Naive B cell (primary cell): ENCODE data around the gene YPEL5. TPM values are rescaled to one million over a fixed set of nuclear protein-coding genes. Genes with fewer than 3 reads are reported as not detected.
"Not testable (repeated sequence)": the region's sequence is repeated elsewhere in the genome, so short reads cannot be mapped to it uniquely, and the experiment has no call there.

Source experiments
- ATAC-seq, 2 donors: fragments of 150-1000 bp; cut with Tn5 transposase; 2 replicates each; pipeline ENCODE4 v1.10.0; 2021; ENCODE audit warnings: low read depth in 2 of 2, mild to moderate bottlenecking in 2 of 2, moderate library complexity in 2 of 2
- DNase-seq: peaks from one replicate; pipeline ENCODE4 v3.0.0; 2022
- H3K27ac Mint-ChIP-seq, 6 donors: one replicate each; pipeline ENCODE4 v1.8.0; 2020 to 2022; ENCODE audit warnings: mild to moderate bottlenecking in 6 of 6, mixed read lengths in 6 of 6, moderate library complexity in 5 of 6, inconsistent platforms in 2 of 6
- H3K27me3 Mint-ChIP-seq, 3 donors: one replicate each; pipeline ENCODE4 v1.8.0; 2021 to 2022; ENCODE audit warnings: mixed read lengths in 3 of 3, mild to moderate bottlenecking in 1 of 3
- H3K36me3 Mint-ChIP-seq, 2 donors: one replicate each; pipeline ENCODE4 v1.8.0; 2020 to 2022; ENCODE audit warnings: mixed read lengths in 2 of 2, inconsistent platforms in 1 of 2, mild to moderate bottlenecking in 1 of 2
- H3K4me1 Mint-ChIP-seq, 3 donors: one replicate each; pipeline ENCODE4 v1.8.0; 2020 to 2022; ENCODE audit warnings: mixed read lengths in 3 of 3, inconsistent platforms in 1 of 3, mild to moderate bottlenecking in 1 of 3, moderate library complexity in 1 of 3
- H3K4me3 Mint-ChIP-seq, 8 donors: one replicate each; pipeline ENCODE4 v1.8.0; 2020 to 2022; ENCODE audit warnings: mild to moderate bottlenecking in 8 of 8, mixed read lengths in 8 of 8, moderate library complexity in 8 of 8, inconsistent platforms in 2 of 8
- H3K9me3 Mint-ChIP-seq, 7 donors: one replicate each; pipeline ENCODE4 v1.8.0; 2020 to 2022; ENCODE audit warnings: mixed read lengths in 7 of 7, mild to moderate bottlenecking in 5 of 7, inconsistent platforms in 2 of 7, moderate library complexity in 1 of 7
- polyA plus RNA-seq, 6 donors: library from polyadenylated mRNA; unstranded; fragments of 300-500 nt; fragmentation: Illumina TruSeq; gene quantifications; one replicate each; pipeline ENCODE4 v1.2.3, GENCODE V29; 2021; ENCODE audit warnings: low read depth in 6 of 6

The YPEL5 gene
- polyA plus RNA-seq, result 100 to 1,000 TPM; 196 to 315 (median 230) TPM

GRCh38 chr2:30146337-30147195, at the start of gene YPEL5:
Gene YPEL5, plus strand, starts transcription at chr2:30147007. Its CDS starts 9,645 bp downstream, at chr2:30156652.
- peak within 1 kb of the TSS; percentile 96 to 100 (median 100) for H3K27ac Mint-ChIP-seq
- ATAC-seq, result peak; percentile 71 to 75
- H3K27me3 Mint-ChIP-seq, result no peaks in the 10 kb centered on the region
- peak within 1 kb of the TSS; percentile 85 to 94 (median 90) for H3K4me3 Mint-ChIP-seq
- peak; percentile 99 for DNase-seq
- peaks cover 0 to 10% of the 10 kb centered on the region in 2 donors for H3K36me3 Mint-ChIP-seq
- no peaks in the 10 kb centered on the region for H3K9me3 Mint-ChIP-seq
- H3K4me1 Mint-ChIP-seq, result peaks cover 35 to 46% (median 45%) of the 10 kb centered on the region in 3 donors

- peaks cover 0 to 1% (median 0%) of the 10 kb centered on the region in 7 donors for H3K9me3 Mint-ChIP-seq
- H3K27ac Mint-ChIP-seq, result no peak overlapping the region
- no peaks in the 10 kb centered on the region for H3K36me3 Mint-ChIP-seq
- no peak overlapping the region for H3K4me3 Mint-ChIP-seq
- ATAC-seq, result no peak
- peaks cover 41 to 55% (median 49%) of the 10 kb centered on the region in 3 donors for H3K27me3 Mint-ChIP-seq
- DNase-seq, result no peak
- H3K4me1 Mint-ChIP-seq, result no peaks in the 10 kb centered on the region
Observed at GRCh38 chr2:30098266-30099005, 48.4 kb upstream of the YPEL5 start.

GRCh38 chr2:30099366-30099765, 47.4 kb upstream of the YPEL5 start:
- not testable (repeated sequence) for H3K36me3 Mint-ChIP-seq, H3K4me3 Mint-ChIP-seq, H3K9me3 Mint-ChIP-seq, H3K4me1 Mint-ChIP-seq, ATAC-seq, H3K27ac Mint-ChIP-seq, DNase-seq
- peaks cover 44 to 54% (median 53%) of the 10 kb centered on the region in 3 donors for H3K27me3 Mint-ChIP-seq

- not testable (repeated sequence) for H3K27ac Mint-ChIP-seq, H3K9me3 Mint-ChIP-seq, ATAC-seq, DNase-seq, H3K4me1 Mint-ChIP-seq, H3K4me3 Mint-ChIP-seq, H3K36me3 Mint-ChIP-seq
- peaks cover 42 to 51% (median 50%) of the 10 kb centered on the region in 3 donors for H3K27me3 Mint-ChIP-seq
Observed at GRCh38 chr2:30100691-30101090, 46.1 kb upstream of the YPEL5 start.

GRCh38 chr2:30104307-30104706, 42.5 kb upstream of the YPEL5 start:
- Mint-ChIP-seq H3K27ac (no peak overlapping the region), H3K9me3 (no peaks in the 10 kb centered on the region), H3K4me3 (no peak overlapping the region), H3K36me3 (no peaks in the 10 kb centered on the region), H3K27me3 (peaks cover 30 to 35% (median 31%) of the 10 kb centered on the region in 3 donors), H3K4me1 (no peaks in the 10 kb centered on the region)
- ATAC-seq, result no peak
- DNase-seq, result no peak

- H3K27me3 Mint-ChIP-seq, result peaks cover 26 to 35% (median 31%) of the 10 kb centered on the region in 3 donors
Observed at GRCh38 chr2:30105556-30105955, 41.3 kb upstream of the YPEL5 start.

GRCh38 chr2:30106543-30106942, 40.3 kb upstream of the YPEL5 start:
- Mint-ChIP-seq H3K27ac (peak overlapping the region in 1 of 6 donors; percentile 16), H3K4me3 (no peak overlapping the region)

More at GRCh38 chr2:30105556-30105955, 41.3 kb upstream of the YPEL5 start:
- no peak for DNase-seq
- Mint-ChIP-seq H3K36me3 (no peaks in the 10 kb centered on the region), H3K4me3 (no peak overlapping the region), H3K27ac (no peak overlapping the region), H3K9me3 (no peaks in the 10 kb centered on the region), H3K4me1 (no peaks in the 10 kb centered on the region)
- ATAC-seq, result no peak

GRCh38 chr2:30108192-30108591, 38.6 kb upstream of the YPEL5 start:
- Mint-ChIP-seq H3K4me1 (no peaks in the 10 kb centered on the region), H3K27me3 (peaks cover 11 to 27% (median 12%) of the 10 kb centered on the region in 3 donors), H3K4me3 (no peak overlapping the region), H3K27ac (peak overlapping the region in 2 of 6 donors; percentile 51 to 84), H3K36me3 (no peaks in the 10 kb centered on the region), H3K9me3 (no peaks in the 10 kb centered on the region)
- ATAC-seq, result no peak
- no peak for DNase-seq

More at GRCh38 chr2:30106543-30106942, 40.3 kb upstream of the YPEL5 start:
- Mint-ChIP-seq H3K27me3 (peaks cover 16 to 29% (median 24%) of the 10 kb centered on the region in 3 donors), H3K4me1 (no peaks in the 10 kb centered on the region), H3K9me3 (no peaks in the 10 kb centered on the region), H3K36me3 (no peaks in the 10 kb centered on the region)
- no peak for DNase-seq
- no peak for ATAC-seq

GRCh38 chr2:30108851-30109250, 38.0 kb upstream of the YPEL5 start:
- Mint-ChIP-seq H3K36me3 (no peaks in the 10 kb centered on the region), H3K27ac (no peak overlapping the region), H3K4me3 (no peak overlapping the region), H3K9me3 (no peaks in the 10 kb centered on the region), H3K4me1 (no peaks in the 10 kb centered on the region), H3K27me3 (peaks cover 6 to 29% (median 9%) of the 10 kb centered on the region in 3 donors)
- DNase-seq (no peak), ATAC-seq (no peak)

GRCh38 chr2:30109856-30110255, 37.0 kb upstream of the YPEL5 start:
- Mint-ChIP-seq H3K27ac (no peak overlapping the region), H3K36me3 (no peaks in the 10 kb centered on the region), H3K4me3 (no peak overlapping the region), H3K9me3 (no peaks in the 10 kb centered on the region), H3K4me1 (no peaks in the 10 kb centered on the region), H3K27me3 (peaks cover 0 to 24% (median 0%) of the 10 kb centered on the region in 3 donors)
- ATAC-seq (no peak), DNase-seq (no peak)

GRCh38 chr2:30110773-30111172, 36.0 kb upstream of the YPEL5 start:
- DNase-seq (no peak), ATAC-seq (no peak)
- H3K36me3 Mint-ChIP-seq, result no peaks in the 10 kb centered on the region
- no peaks in the 10 kb centered on the region for H3K9me3 Mint-ChIP-seq
- peaks cover 0 to 30% (median 5%) of the 10 kb centered on the region in 3 donors for H3K27me3 Mint-ChIP-seq
- peak overlapping the region in 1 of 6 donors; percentile 8 for H3K27ac Mint-ChIP-seq
- peaks cover 0 to 4% (median 0%) of the 10 kb centered on the region in 3 donors for H3K4me1 Mint-ChIP-seq
- no peak overlapping the region for H3K4me3 Mint-ChIP-seq

GRCh38 chr2:30111186-30111585, 35.6 kb upstream of the YPEL5 start:
- not testable (repeated sequence) for H3K27ac Mint-ChIP-seq, DNase-seq, H3K4me3 Mint-ChIP-seq, H3K4me1 Mint-ChIP-seq, H3K36me3 Mint-ChIP-seq, ATAC-seq, H3K9me3 Mint-ChIP-seq
- H3K27me3 Mint-ChIP-seq, result peaks cover 0 to 33% (median 8%) of the 10 kb centered on the region in 3 donors

- peak overlapping the region in 1 of 8 donors; percentile 15 for H3K4me3 Mint-ChIP-seq
- no peaks in the 10 kb centered on the region for H3K36me3 Mint-ChIP-seq
- H3K27ac Mint-ChIP-seq, result peak overlapping the region in 1 of 6 donors; percentile 57
- DNase-seq (no peak), ATAC-seq (no peak)
- H3K4me1 Mint-ChIP-seq, result peaks cover 0 to 4% (median 2%) of the 10 kb centered on the region in 3 donors
- H3K9me3 Mint-ChIP-seq, result no peaks in the 10 kb centered on the region
- peaks cover 0 to 39% (median 11%) of the 10 kb centered on the region in 3 donors for H3K27me3 Mint-ChIP-seq
Observed at GRCh38 chr2:30112561-30112960, 34.2 kb upstream of the YPEL5 start.
